DMS53 (cell line): ENCODE measurements around the gene INPP5D.
"Not testable (repeated sequence)": the region's sequence is repeated elsewhere in the genome, so short reads cannot be mapped to it uniquely, and the experiment has no call there.

ENCODE experiments used
- DNase-seq: peaks from one replicate; lab custom pipeline; 2025; lab: John Stamatoyannopoulos, UW

The INPP5D gene

DNA sequence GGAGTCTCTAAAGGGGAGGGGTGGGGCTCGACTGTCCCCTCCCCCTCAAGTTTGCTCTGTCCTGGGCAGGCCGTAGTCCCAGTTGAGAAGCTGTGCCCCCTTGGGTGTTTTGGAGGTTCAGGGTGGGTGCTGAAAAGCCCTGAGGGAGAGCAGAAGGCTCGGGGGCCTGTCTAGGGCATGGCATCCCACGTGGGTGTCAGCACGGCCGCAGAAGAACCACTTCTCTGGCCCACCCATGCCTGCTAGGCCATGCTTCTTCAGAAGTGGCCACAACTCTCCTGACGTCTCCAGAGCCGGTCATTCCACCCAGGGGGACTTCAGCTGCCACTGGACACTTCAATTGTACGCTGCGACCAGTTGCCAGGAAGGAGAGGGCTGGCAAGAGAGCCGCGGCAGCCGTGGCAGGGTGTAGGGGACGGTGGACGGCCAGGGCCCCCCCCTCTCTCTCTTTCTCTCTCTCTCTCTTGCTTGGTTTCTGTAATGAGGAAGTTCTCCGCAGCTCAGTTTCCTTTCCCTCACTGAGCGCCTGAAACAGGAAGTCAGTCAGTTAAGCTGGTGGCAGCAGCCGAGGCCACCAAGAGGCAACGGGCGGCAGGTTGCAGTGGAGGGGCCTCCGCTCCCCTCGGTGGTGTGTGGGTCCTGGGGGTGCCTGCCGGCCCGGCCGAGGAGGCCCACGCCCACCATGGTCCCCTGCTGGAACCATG is at the start of gene INPP5D:
INPP5D (plus strand) TSS at position 546 of the 704 bp plus-strand sequence; CDS start at position 683, 137 bp downstream.
- DNase-seq, result peak; percentile 48

GRCh38 chr2:233010569-233011267 is 49.4 kb upstream of the INPP5D start:
- DNase-seq, result no peak

DNA sequence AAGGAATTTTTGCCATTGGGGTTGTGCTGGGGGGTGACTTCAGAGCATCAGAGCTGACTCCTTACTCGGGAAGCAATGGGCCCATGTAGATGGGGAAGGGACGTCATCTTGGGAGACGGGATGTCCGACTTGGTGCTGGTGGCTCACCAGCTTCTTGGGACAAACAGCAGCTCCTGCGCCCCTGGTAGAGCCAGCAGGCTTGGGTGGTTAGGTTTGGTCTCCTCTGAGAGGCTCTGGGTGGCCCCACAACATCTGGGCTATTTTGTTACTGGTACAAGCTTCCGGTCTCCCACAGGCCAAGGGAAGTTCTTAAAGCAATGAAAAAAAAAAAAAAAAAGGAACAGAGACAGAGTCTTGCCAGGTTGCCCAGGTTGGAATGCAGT is 48.9 kb upstream of the INPP5D start:
- no peak for DNase-seq

GRCh38 chr2:233011702-233012131 is 48.4 kb upstream of the INPP5D start:
- DNase-seq, result no peak

DNA sequence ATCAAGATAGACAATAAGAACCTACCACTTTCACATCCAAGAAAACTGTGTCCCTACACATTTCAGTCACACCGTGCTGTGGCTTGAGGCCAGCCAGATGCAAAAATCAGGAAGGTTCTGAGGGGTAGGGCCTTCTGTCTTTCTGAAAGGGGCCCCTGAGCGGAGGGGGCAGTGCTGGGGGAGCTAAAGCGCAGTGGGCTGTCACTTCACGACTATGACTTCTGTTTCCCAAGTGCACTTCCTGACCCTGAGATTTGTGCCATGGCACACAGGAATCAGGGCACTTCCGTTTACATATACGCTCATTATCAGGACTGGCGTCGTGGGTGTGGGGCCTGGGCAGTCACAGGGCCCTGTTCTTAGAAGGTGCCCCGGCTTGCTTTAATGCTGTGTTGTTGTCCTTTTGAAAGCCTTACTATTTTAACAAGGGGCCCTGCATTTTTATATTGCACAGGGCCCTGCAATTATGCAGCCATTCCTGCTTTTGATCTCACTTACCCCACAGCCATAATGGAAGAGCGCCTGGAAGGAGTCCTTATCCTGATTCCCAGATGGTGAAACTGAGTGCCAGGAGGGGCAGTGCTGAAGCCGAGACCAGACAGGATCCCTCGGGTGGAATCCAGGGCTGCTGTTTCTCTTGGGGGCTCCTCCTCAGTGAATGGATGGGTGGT is 47.7 kb upstream of the INPP5D start:
- no peak for DNase-seq

DNA sequence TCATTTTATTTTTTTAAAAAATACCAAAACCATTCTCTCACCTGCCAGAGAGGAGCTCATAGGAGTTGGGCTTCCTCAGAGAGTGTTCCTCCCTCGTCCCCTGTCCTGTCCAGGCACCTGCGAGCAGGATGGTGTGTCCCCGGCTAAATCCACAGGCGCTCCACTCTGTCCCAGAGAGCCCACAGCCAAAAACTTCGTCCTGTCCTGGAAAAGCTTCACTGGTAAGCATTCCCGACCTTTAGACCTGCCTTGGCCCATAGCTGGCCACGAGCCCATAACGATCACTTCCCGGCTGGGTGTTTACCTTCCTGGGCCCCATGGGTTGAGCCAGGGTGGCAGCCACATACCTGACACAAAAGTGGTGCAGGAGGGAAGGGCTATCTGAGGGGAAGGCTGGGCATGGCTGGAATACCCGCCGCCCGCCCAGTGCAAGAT is 47.1 kb upstream of the INPP5D start, which contains the start of gene NGEF:
NGEF (minus strand) TSS at position 230 of the 435 bp plus-strand sequence. CDS start 38,366 bp downstream, outside the sequence.
- DNase-seq, result no peak

DNA sequence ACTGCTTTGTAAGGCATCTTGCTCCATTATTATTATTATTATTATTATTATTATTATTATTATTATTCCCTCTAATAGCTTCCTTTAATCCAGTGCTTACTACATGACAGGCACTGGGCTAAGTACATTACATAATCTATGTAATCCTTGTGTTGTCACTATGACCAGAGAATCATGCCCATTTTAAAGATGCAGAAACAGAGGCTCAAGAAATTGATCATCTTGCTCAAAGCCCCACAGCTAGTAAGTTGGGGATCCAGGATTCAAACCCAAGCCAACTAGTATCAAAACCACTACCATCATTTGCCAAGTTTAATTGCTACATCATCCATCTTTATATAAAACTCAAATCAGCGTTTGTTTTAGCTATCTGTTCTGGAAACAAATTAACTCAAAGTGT is 46.5 kb upstream of the INPP5D start:
- DNase-seq, result no peak

DNA sequence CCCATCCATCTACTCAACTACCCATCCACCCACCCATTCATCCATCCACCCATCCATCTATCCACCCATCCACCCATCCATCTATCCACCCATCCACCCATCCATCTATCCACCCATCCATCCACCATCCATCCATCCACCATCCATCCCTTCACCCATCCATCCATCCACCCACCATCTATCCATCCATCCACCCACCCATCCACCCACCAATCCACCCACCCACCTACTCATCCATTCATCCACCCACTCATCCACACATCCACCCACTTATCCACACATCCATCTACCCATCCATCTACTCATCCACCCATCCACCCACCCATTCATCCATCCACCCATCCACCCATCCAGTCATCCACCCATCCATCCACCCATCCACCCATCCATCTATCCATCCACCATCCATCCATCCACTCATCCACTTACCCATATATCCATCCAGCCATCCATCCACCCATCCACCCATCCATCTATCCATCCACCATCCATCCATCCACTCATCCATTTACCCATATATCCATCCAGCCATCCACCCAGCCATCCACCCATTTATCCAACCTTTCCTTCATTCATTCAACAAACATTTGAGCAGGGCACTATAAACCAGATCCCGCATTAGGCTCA is 45.0 kb upstream of the INPP5D start:
- DNase-seq, result no peak

GRCh38 chr2:233017947-233018346 is 42.2 kb upstream of the INPP5D start:
- no peak for DNase-seq

DNA sequence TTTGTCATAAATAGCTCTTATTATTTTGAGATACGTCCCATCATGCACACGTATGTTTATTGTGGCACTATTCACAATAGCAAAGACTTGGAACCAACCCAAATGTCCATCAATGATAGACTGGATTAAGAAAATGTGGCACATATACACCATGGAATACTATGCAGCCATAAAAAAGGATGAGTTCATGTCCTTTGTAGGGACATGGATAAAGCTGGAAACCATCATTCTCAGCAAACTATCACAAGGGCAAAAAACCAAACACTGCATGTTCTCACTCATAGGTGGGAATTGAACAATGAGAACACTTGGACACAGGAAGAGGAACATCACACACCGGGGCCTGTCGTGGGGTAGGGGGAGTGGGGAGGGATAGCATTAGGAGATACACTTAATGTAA is 40.5 kb upstream of the INPP5D start:
- DNase-seq, result not testable (repeated sequence)

- no peak for DNase-seq
Observed at GRCh38 chr2:233020454-233020853, 39.7 kb upstream of the INPP5D start.

DNA sequence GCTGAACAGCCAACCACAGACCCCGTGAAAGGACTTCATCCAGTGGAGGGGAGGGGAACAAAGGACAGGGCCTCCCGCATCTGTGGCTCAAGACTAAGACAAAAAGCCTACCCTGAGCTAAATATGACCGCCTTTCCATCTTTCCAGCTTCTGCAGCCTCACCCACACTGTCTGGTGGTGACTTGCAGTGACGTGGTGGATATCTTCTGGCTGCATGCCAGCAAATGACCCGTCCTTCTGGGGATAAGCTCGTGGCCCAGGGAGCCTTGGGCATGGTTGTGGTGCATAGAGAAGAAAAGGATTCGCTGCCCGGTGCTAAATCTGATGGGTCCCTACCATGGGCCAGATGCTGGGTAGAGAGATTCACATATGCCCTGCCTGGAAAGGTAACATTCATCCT is 38.4 kb upstream of the INPP5D start:
- DNase-seq, result no peak

GRCh38 chr2:233022561-233022960 is 37.6 kb upstream of the INPP5D start:
- DNase-seq, result no peak

DNA sequence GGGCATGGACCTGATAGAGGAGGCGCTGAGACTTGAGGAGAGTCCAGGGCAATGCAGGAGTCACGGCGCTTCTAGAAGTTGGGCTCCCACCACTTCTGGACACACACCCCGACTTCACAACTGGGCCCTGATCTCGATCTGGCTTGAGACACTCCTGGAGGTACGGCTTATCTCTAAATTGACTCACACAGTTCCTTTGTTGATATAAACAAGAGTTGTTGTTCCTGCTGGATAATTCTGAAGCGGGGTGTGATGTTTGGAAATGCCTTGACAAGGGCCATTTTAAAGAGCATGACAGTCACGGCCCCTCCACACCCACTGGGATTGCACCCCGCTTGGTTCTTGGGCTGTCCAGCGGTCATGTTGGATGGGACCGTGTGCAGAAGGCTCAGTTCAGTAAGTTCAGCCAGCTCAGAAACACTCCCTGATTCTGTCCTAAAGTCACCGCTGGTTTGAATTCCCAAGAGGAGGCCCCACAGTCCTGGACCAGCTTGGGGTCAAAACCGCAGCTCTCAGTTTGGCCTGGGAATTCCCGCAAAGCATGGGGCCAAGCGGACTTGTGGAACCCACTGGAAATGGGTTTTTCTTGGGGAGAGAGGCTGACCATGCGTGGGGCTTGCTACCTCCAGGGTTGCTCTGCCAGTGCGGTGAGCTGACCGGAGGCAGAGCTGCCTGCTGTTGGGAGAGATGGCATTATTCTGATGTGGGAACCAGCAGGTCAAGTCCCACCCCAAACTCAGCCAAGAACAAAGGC is 37.0 kb upstream of the INPP5D start:
- no peak for DNase-seq

DNA sequence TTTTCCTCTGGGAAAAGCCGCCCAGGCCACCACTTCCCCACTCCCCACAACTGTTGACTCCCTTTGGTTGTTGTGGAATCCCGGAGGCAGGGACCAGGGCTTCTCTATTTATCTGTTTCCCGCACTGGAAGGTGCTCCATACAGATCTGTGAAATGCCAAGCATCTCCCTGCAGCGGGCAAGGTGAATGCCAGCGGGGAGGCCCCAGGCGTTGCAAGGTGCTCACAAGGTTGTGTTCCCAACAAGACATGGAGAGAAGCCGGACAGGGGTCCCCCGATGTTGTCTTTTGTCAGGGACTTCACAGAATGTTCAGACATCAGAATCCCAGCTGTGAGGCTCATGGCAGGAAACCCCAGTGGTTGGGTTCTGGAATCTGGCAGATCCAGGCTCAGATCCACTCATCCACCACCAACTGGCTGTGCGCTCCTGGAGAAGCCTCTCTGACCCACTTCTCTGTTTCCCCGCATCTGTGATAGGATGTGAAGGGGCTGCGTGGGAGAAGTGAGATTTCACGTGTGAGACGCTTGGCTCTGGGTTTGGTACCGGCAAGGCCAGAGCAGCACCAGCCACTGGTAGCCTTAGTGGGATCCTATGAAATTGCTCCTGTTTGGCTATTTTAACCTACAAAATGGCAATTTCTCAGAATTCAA is 36.3 kb upstream of the INPP5D start:
- DNase-seq, result no peak

GRCh38 chr2:233025706-233026105 is 34.4 kb upstream of the INPP5D start:
- no peak for DNase-seq

GRCh38 chr2:233026198-233026813 is 33.8 kb upstream of the INPP5D start:
- no peak for DNase-seq

GRCh38 chr2:233029321-233029720 is 30.8 kb upstream of the INPP5D start:
- DNase-seq, result no peak

GRCh38 chr2:233031556-233032500 is 28.3 kb upstream of the INPP5D start:
- DNase-seq, result no peak
